A549 (cell line): ENCODE results near the gene DCAF6.
"Not testable (repeated sequence)": the region's sequence is repeated elsewhere in the genome, so short reads cannot be mapped to it uniquely, and the experiment has no call there.

Source experiments
- CTCF ChIP-seq: fragments of >200 bp; sonication (Bioruptor Twin); formaldehyde crosslinking; IDR thresholded peaks from 3 replicates; pipeline ENCODE4 v1.5.1; 2016
- JUNB ChIP-seq: fragments of >200 bp; sonication (Bioruptor Twin); formaldehyde crosslinking; IDR thresholded peaks from 2 replicates; pipeline ENCODE4 v1.6.1; 2016
- MAFK ChIP-seq: fragments of 450-650 bp; IDR thresholded peaks from 2 replicates; pipeline ENCODE4 v1.6.1; 2014; ENCODE audit not compliant: partially characterized antibody
- POLR2A ChIP-seq: IDR thresholded peaks from 2 replicates; pipeline ENCODE4 v1.6.1; 2012; ENCODE audit warnings: mild to moderate bottlenecking, low read length
- TP53 ChIP-seq: fragments of 250-450 bp; sonication (Bioruptor Pico); IDR thresholded peaks from 2 replicates; pipeline ENCODE4 v1.5.0; 2021; ENCODE audit warnings: mild to moderate bottlenecking, moderate library complexity
- TF ChIP-seq, protein P1 (sequence below): IDR thresholded peaks from 2 replicates; pipeline ENCODE4 v1.6.1; 2012

GRCh38 chr1:167928919-167929318 lies 7.6 kb upstream of the DCAF6 start:
- not testable (repeated sequence) for TF ChIP-seq POLR2A; TP53 (CRISPR knock-in tag); CTCF; MAFK; JUNB
- TF ChIP-seq, protein P1, sequence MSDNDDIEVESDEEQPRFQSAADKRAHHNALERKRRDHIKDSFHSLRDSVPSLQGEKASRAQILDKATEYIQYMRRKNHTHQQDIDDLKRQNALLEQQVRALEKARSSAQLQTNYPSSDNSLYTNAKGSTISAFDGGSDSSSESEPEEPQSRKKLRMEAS, result not testable (repeated sequence)
